Measurements from ENCODE around the gene SFT2D1. TPM values are rescaled to one million over a fixed set of nuclear protein-coding genes. Genes with fewer than 3 reads are reported as not detected.

SFT2D1 gene
- total RNA-seq, 4 donors from 2014 or later, result 41.1 to 59.4 (median 54.8) TPM

DNA sequence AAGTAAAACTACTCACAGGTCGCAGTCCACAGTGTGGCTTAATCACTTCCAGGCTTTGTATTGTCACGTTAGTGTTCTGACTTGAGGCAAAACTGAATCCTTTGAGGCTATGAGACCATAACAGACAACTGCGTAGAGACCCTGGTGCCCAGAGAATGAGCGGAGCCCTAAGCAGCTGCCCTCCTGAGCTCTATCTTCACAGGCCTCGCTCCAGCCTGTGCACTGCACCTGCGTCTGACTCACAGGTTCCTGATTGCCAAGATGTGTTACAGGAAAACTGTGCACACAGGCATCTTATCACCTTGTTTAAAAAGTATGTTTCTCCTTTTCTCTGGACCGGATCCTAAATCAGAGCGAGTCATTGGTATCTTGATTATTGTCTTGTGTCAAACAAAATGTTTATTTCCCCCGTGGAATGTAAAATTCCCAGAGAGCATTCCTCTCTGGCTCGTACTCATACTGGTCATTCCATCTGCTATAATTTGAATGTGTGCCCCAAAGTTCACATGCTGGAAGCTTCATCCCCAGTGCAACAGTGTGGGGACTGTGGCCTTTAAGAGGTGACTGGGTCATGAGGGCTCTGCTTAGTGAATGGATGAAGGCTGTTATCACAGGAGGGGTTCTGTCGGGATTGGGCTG, 59.8 kb downstream of the SFT2D1 start:
- no peaks in the 10 kb centered on the region for H3K4me1 ChIP-seq
- H3K27me3 ChIP-seq, result no peaks in the 10 kb centered on the region
- H3K27ac ChIP-seq, result no peak overlapping the region
- TF ChIP-seq, protein P1, sequence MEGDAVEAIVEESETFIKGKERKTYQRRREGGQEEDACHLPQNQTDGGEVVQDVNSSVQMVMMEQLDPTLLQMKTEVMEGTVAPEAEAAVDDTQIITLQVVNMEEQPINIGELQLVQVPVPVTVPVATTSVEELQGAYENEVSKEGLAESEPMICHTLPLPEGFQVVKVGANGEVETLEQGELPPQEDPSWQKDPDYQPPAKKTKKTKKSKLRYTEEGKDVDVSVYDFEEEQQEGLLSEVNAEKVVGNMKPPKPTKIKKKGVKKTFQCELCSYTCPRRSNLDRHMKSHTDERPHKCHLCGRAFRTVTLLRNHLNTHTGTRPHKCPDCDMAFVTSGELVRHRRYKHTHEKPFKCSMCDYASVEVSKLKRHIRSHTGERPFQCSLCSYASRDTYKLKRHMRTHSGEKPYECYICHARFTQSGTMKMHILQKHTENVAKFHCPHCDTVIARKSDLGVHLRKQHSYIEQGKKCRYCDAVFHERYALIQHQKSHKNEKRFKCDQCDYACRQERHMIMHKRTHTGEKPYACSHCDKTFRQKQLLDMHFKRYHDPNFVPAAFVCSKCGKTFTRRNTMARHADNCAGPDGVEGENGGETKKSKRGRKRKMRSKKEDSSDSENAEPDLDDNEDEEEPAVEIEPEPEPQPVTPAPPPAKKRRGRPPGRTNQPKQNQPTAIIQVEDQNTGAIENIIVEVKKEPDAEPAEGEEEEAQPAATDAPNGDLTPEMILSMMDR (IDR thresholded peaks at IDR 0.05), result no peak
- no peak for TF ChIP-seq EP300 (IDR thresholded peaks at IDR 0.05)
- TF ChIP-seq POLR2A (IDR thresholded peaks at IDR 0.05), result no peak
- H3K9me3 ChIP-seq, result no peaks in the 10 kb centered on the region
- H3K36me3 ChIP-seq, result no peaks in the 10 kb centered on the region
- no peak for DNase-seq (ENCODE audit: low spot score in 2 of 2)
- no peak overlapping the region for H3K4me3 ChIP-seq
- 52 to 54% methylated on average over 11 of the region's 11 CpGs for WGBS, 2 donors

DNA sequence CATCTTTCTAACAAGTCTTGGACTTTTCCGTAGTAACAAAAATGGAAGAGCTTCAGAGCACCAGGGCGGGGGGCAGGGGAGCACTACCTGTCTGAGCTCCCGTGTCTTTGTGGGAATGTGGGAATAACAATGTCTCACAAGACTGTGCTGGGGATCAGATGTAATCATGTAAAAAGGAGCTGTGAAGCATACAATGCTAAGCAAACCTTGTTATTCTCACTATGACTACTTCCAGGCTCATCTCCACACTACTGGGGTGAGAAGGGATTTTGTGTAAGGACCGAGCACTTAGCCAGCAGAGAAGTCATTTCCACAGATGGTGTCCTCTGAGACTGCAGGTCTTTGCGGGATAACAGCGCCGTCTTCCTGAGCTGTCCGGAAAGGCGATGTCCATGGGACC, 61.2 kb downstream of the SFT2D1 start:
- TF ChIP-seq, protein P1 (IDR thresholded peaks at IDR 0.05), result no peak
- no peak for TF ChIP-seq POLR2A (IDR thresholded peaks at IDR 0.05)
- no peak for TF ChIP-seq EP300 (IDR thresholded peaks at IDR 0.05)
- no peak overlapping the region for H3K4me3 ChIP-seq
- H3K27me3 ChIP-seq, result peaks cover 0 to 7% of the 10 kb centered on the region in 2 donors
- 87 to 89% methylated on average over 9 of the region's 9 CpGs for WGBS, 2 donors
- no peak for DNase-seq (ENCODE audit: low spot score in 2 of 2)
- no peak overlapping the region for H3K27ac ChIP-seq
- H3K9me3 ChIP-seq, result no peaks in the 10 kb centered on the region
- no peaks in the 10 kb centered on the region for H3K36me3 ChIP-seq
- peaks cover 0 to 7% (median 0%) of the 10 kb centered on the region in 4 donors for H3K4me1 ChIP-seq

- Histone ChIP-seq H3K27ac (no peak overlapping the region), H3K4me3 (no peak overlapping the region), H3K27me3 (peaks cover 0 to 15% of the 10 kb centered on the region in 2 donors), H3K9me3 (no peaks in the 10 kb centered on the region), H3K36me3 (no peaks in the 10 kb centered on the region), H3K4me1 (peaks cover 0 to 12% (median 0%) of the 10 kb centered on the region in 4 donors)
- no peak for DNase-seq (ENCODE audit: low spot score in 2 of 2)
- no peak for TF ChIP-seq EP300 (IDR thresholded peaks at IDR 0.05)
- TF ChIP-seq POLR2A (IDR thresholded peaks at IDR 0.05), result no peak
- TF ChIP-seq, protein P1 (IDR thresholded peaks at IDR 0.05), result no peak
- WGBS, 2 donors, result 97 to 100% methylated on average over 1 of the region's 1 CpG
Observed at GRCh38 chr6:166279393-166279679, 63.0 kb downstream of the SFT2D1 start.

- Histone ChIP-seq H3K27me3 (peaks cover 0 to 15% of the 10 kb centered on the region in 2 donors), H3K27ac (no peak overlapping the region), H3K4me3 (no peak overlapping the region), H3K9me3 (no peaks in the 10 kb centered on the region), H3K36me3 (no peaks in the 10 kb centered on the region), H3K4me1 (peaks cover 0 to 12% (median 0%) of the 10 kb centered on the region in 4 donors)
- WGBS, 2 donors, result 78 to 90% methylated on average over 8 of the region's 8 CpGs
- DNase-seq (ENCODE audit: low spot score in 2 of 2), result no peak
- no peak for TF ChIP-seq POLR2A (IDR thresholded peaks at IDR 0.05)
- no peak for TF ChIP-seq EP300 (IDR thresholded peaks at IDR 0.05)
- TF ChIP-seq, protein P1 (IDR thresholded peaks at IDR 0.05), result no peak
Observed at GRCh38 chr6:166278579-166279392, 63.6 kb downstream of the SFT2D1 start.

DNA sequence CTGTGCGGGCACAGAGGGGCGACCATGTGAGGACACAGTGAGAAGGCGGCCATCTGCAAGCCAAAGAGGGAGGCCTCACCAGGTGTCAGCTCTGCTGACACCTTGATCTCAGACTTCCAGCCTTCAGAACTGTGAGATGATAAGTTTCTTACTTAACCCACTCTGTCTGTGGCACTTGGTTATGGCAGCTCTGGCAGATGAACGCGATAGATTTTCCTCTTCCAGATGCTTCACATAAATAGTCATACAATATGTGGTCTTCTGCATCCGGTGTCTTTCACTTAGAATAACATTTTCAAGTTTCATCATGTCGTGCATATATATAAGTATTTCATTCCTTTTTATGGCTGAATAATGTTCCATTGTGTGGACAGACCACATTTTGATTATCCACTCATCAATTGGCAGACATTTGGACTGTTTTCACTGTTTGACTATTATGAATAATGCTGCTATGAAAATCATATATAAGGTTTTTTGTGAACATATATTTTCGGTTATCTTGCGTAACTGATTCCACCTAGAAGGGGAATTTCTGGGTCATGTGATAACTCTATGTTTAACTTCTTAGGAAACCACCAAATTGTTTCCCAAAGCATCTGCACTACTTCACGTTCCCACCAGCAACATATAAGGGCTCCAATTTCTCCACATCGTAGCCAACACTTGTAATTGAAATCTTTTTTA, 64.3 kb downstream of the SFT2D1 start:
- no peaks in the 10 kb centered on the region for H3K36me3 ChIP-seq
- no peaks in the 10 kb centered on the region for H3K9me3 ChIP-seq
- TF ChIP-seq, protein P1 (IDR thresholded peaks at IDR 0.05), result no peak
- TF ChIP-seq POLR2A (IDR thresholded peaks at IDR 0.05) (no peak), EP300 (IDR thresholded peaks at IDR 0.05) (no peak)
- peaks cover 0 to 15% of the 10 kb centered on the region in 2 donors for H3K27me3 ChIP-seq
- H3K27ac ChIP-seq, result no peak overlapping the region
- H3K4me3 ChIP-seq, result no peak overlapping the region
- DNase-seq (ENCODE audit: low spot score in 2 of 2), result no peak
- peaks cover 0 to 12% (median 0%) of the 10 kb centered on the region in 4 donors for H3K4me1 ChIP-seq
- 87 to 92% methylated on average over 11 of the region's 11 CpGs for WGBS, 2 donors
